Astrocyte of the cerebellum (primary cell): Measurements from ENCODE around the gene OR52K1.

Source experiments
- DNase-seq: peaks from one replicate; pipeline ENCODE4 v3.0.0-alpha.2; 2011; ENCODE audit warnings: low read depth
- H3K4me3 ChIP-seq: 2 replicates; pipeline ENCODE4 v1.5.1; 2011; ENCODE audit warnings: mild to moderate bottlenecking, low read depth, low read length, moderate library complexity
- in situ Hi-C: cut with HindIII; loops from 2 replicates; pipeline ENCODE4 v1.10.0; 2017; ENCODE audit warnings: low sequenced_read_pairs
- TF ChIP-seq, protein P1 (sequence below): IDR thresholded peaks from 2 replicates; pipeline ENCODE4 v1.5.1; 2012; ENCODE audit warnings: low read length, low read depth, moderate library complexity, mild to moderate bottlenecking; ENCODE audit errors: missing control alignments

The OR52K1 gene

DNA sequence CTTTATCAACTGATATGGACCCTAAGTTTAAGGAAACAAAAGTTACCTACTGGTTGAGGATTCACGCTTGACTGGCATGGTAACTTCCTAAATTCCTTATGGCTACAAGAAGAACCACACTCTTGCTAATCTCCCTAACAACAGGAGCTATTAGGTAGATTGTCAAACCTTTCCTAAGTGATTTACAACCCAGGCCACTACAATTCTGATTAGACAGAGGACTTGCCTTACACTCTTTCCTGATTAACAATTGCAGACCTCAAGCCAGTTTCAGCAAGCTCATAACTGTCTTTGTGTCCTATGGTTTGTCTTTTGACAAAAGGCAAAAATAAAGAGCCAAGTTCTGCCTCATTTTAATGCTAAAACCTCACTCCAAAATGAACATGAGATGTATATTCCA is 17.0 kb upstream of the OR52K1 start:
- in situ Hi-C loops, result no loop called here
- TF ChIP-seq, protein P1, sequence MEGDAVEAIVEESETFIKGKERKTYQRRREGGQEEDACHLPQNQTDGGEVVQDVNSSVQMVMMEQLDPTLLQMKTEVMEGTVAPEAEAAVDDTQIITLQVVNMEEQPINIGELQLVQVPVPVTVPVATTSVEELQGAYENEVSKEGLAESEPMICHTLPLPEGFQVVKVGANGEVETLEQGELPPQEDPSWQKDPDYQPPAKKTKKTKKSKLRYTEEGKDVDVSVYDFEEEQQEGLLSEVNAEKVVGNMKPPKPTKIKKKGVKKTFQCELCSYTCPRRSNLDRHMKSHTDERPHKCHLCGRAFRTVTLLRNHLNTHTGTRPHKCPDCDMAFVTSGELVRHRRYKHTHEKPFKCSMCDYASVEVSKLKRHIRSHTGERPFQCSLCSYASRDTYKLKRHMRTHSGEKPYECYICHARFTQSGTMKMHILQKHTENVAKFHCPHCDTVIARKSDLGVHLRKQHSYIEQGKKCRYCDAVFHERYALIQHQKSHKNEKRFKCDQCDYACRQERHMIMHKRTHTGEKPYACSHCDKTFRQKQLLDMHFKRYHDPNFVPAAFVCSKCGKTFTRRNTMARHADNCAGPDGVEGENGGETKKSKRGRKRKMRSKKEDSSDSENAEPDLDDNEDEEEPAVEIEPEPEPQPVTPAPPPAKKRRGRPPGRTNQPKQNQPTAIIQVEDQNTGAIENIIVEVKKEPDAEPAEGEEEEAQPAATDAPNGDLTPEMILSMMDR, result no peak
- no peak overlapping the region for H3K4me3 ChIP-seq
- no peak for DNase-seq

GRCh38 chr11:4466131-4466870 is 16.1 kb upstream of the OR52K1 start:
- DNase-seq, result no peak
- TF ChIP-seq, protein P1, result no peak
- in situ Hi-C loops, result no loop called here
- H3K4me3 ChIP-seq, result no peak overlapping the region

DNA sequence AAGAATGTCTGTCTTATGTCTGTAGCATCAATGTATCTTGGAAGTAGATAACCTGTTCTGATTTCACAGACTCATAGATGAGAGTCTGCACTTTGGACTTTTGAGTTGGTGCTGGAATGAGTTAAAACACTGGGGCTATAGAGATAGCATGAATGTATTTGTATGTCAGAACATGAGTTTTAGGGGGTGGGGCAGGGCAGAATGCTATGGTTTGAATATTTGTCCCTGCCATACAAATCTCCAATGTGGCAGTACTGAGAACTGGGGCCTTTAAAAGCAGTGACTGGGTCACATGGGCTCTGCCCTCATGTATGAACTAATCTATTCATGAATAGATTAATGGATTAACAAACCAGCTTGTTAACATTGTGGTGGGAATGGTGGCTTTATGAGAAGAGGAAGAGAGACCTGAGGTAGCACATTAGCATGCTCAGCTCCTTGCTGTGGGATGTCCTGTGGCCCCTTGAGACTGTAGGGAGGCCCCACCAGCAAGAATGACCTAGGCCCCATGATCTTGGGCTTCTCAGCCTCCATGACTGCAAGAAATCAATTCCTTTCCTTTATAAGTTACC is 15.5 kb upstream of the OR52K1 start:
- TF ChIP-seq, protein P1, result no peak
- no peak overlapping the region for H3K4me3 ChIP-seq
- no peak for DNase-seq
- in situ Hi-C loops, result no loop called here

GRCh38 chr11:4467811-4468606 is 14.4 kb upstream of the OR52K1 start:
- TF ChIP-seq, protein P1, result no peak
- no peak overlapping the region for H3K4me3 ChIP-seq
- in situ Hi-C loops, result no loop called here
- no peak for DNase-seq

DNA sequence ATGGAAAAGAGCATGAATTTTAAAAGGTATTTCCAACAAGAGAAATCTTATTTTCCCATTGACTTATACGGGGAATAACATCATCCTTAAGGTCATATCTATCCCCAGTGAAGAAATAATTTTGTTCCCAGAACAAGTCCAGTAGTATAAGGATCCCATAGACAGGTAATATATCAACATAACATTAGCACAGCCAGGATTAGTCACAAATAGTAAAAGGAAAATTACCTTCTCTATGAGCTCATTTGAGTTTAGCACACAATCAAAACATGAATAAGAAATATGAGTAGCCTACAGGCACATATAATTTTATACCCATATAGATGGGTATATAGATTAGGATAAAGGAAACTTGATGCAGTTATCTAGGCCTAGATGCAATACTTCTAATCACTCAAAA is 2.8 kb upstream of the OR52K1 start:
- in situ Hi-C loops, result no loop called here

More for the DNA sequence above, 2.8 kb upstream of the OR52K1 start:
- H3K4me3 ChIP-seq, result no peak overlapping the region
- TF ChIP-seq, protein P1, result no peak
- DNase-seq, result no peak
